ENCODE measurements around the gene DPCD.

DPCD gene

DNA sequence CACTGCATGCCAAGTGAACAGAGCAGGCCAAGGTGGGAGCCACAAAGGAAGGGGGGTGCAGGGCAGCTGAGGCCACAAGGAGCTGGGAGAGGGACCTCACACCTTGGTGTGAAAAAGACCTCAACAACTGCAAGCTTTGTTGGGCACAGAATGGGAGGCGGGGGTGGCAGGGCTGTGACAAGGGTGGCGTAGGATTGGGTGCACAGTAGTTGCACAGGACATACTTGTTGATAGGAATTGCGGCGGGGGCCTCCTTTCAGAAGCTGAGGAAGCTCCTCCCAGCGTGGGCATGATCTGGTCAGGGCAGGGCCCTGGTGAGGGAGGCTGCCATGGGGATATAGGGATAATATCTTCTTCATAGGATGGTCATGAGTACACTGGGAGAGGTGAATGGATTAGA is 25.9 kb upstream of the DPCD start:
- no peak overlapping the region for H3K4me3 ChIP-seq (ENCODE audit: control insufficient read depth, low read depth, low read length)
- TF ChIP-seq CTCF (IDR thresholded peaks at IDR 0.05; ENCODE audit: control insufficient read depth, insufficient read depth, low read depth, low read length, missing control alignments) = no peak
- DNase-seq (ENCODE audit: low read depth) = no peak

GRCh38 chr10:101563007-101563406 is 25.1 kb upstream of the DPCD start:
- TF ChIP-seq CTCF (IDR thresholded peaks at IDR 0.05; ENCODE audit: control insufficient read depth, insufficient read depth, low read depth, low read length, missing control alignments) = no peak
- DNase-seq (ENCODE audit: low read depth) = no peak
- H3K4me3 ChIP-seq (ENCODE audit: control insufficient read depth, low read depth, low read length) = no peak overlapping the region

DNA sequence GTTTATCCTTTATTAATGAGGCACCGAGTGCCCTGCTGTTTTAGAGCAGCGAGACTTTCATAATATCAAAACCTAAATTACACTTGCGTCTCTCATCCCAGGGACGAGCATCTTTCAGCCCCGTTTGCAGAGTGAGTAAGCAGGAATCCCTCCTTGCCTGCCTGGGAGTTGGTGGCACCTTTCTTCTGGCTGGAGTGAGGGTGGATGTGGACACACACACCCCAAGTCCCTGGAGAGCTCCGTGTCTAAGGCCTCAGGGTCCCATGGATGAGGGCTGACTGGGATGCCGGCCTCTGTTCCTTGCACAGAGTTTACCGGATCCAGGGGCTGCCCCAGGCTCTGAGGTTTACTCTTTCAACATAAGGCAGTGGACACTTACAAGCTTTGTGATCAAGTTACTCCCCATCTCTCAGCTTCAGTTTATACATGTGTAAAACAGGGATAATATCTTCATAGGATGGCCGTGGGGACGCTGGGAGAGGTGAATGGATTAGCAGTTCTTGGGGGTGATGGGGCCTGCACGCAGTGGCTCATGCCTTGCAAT is 24.6 kb upstream of the DPCD start:
- H3K4me3 ChIP-seq (ENCODE audit: control insufficient read depth, low read depth, low read length) = no peak overlapping the region
- DNase-seq (ENCODE audit: low read depth) = no peak
- no peak for TF ChIP-seq CTCF (IDR thresholded peaks at IDR 0.05; ENCODE audit: control insufficient read depth, insufficient read depth, low read depth, low read length, missing control alignments)

GRCh38 chr10:101564490-101564991 is 23.6 kb upstream of the DPCD start:
- TF ChIP-seq CTCF (IDR thresholded peaks at IDR 0.05; ENCODE audit: control insufficient read depth, insufficient read depth, low read depth, low read length, missing control alignments) = no peak
- no peak for DNase-seq (ENCODE audit: low read depth)
- no peak overlapping the region for H3K4me3 ChIP-seq (ENCODE audit: control insufficient read depth, low read depth, low read length)

DNA sequence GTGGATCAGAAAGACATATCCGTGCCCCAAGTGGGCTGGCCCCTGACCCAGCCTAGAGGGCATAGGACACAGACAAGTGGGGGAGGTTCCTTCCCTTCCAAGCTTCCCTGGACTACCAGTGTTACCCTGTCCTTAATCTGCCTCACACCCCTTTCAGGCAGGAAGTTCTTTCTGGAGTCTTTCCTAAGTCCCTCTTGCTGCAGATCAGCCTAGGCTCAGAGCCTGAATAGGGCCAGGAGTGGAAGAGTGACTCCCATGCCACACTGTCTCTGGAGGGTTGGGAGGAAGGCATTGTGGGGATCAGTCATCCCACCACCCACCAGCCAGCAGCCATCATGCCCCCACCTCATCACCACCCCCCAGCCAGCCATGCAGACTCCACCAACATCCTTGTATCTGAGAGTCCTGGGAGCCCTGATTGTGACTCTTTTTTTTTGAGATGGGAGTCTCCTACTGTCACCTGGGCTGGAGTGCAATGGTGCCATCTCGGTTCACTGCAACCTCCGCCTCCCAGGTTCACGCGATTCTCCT is 22.7 kb upstream of the DPCD start:
- no peak for TF ChIP-seq CTCF (IDR thresholded peaks at IDR 0.05; ENCODE audit: control insufficient read depth, insufficient read depth, low read depth, low read length, missing control alignments)
- no peak overlapping the region for H3K4me3 ChIP-seq (ENCODE audit: control insufficient read depth, low read depth, low read length)
- no peak for DNase-seq (ENCODE audit: low read depth)

DNA sequence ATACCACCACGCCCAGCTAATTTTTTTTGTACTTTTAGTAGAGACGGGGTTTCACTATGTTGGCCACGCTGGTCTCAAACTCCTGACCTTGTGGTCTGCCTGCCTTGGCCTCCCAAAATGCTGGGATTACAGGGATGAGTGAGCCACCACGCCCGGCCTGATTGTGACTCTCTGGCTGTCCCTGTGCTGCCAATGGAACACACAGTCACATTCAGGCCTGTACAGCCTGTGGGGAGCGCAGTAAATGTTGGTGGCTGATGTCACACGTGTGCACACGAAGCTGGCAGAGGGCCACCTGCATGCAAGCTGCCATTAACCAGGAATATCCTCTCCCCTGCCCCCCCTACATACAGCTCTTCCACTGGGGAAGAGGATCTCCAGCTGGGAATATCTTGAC is 22.2 kb upstream of the DPCD start:
- DNase-seq (ENCODE audit: low read depth) = no peak
- H3K4me3 ChIP-seq (ENCODE audit: control insufficient read depth, low read depth, low read length) = no peak overlapping the region
- no peak for TF ChIP-seq CTCF (IDR thresholded peaks at IDR 0.05; ENCODE audit: control insufficient read depth, insufficient read depth, low read depth, low read length, missing control alignments)

Measured in AG09309 (cell line).